Aorta (tissue), 5 donors: ENCODE data around the gene MIDN. TPM values are rescaled to one million over a fixed set of nuclear protein-coding genes. Genes with fewer than 3 reads are reported as not detected.

Experiments
- ATAC-seq: fragments of 200-7000 bp; cut with Tn5 transposase; one replicate; pipeline ENCODE4 v1.9.1; 2022; ENCODE audit warnings: moderate library complexity; ENCODE audit not compliant: low FRiP score
- DNase-seq, 2 donors: peaks; one replicate each; pipeline ENCODE4 v3.0.0-alpha.2; 2020
- H3K27ac ChIP-seq, 2 donors: one replicate each; pipeline ENCODE4 v1.5.1; 2013; ENCODE audit warnings: low read length in 2 of 2, mild to moderate bottlenecking in 2 of 2, moderate library complexity in 2 of 2, control low read depth in 1 of 2, inconsistent platforms in 1 of 2, low read depth in 1 of 2
- H3K27me3 ChIP-seq, 2 donors: one replicate each; pipeline ENCODE4 v1.6.1; 2013; ENCODE audit warnings: control low read depth in 1 of 2, low read length in 1 of 2, mild to moderate bottlenecking in 1 of 2, moderate library complexity in 1 of 2; ENCODE audit not compliant: insufficient read depth in 2 of 2, control insufficient read depth in 1 of 2
- H3K36me3 ChIP-seq, 2 donors: one replicate each; pipeline ENCODE4 v1.6.1; 2013; ENCODE audit warnings: control low read depth in 1 of 2, low read length in 1 of 2, mild to moderate bottlenecking in 1 of 2; ENCODE audit not compliant: insufficient read depth in 2 of 2, control insufficient read depth in 1 of 2
- H3K4me1 ChIP-seq, 2 donors: one replicate each; pipeline ENCODE4 v1.6.1; 2013; ENCODE audit warnings: low read length in 2 of 2, control low read depth in 1 of 2, mild to moderate bottlenecking in 1 of 2, moderate library complexity in 1 of 2; ENCODE audit not compliant: insufficient read depth in 2 of 2, control insufficient read depth in 1 of 2
- H3K4me3 ChIP-seq, 2 donors: one replicate each; pipeline ENCODE4 v1.5.1; 2013; ENCODE audit warnings: low read length in 2 of 2, control low read depth in 1 of 2, mild to moderate bottlenecking in 1 of 2
- H3K9me3 ChIP-seq: one replicate; pipeline ENCODE4 v1.6.1; 2013; ENCODE audit warnings: mild to moderate bottlenecking, low read length; ENCODE audit not compliant: control insufficient read depth
- WGBS, 2 donors: extraction: QIAGEN DNeasy Blood & Tissue Kit; methylation state at CpG; one replicate each; pipeline ENCODE4 v1.1.7; 2013; 5-methylcytosine and 5-hydroxymethylcytosine counted together
- intact Hi-C, 2 donors: fragments of 100-400 bp; cut with DNase I; formaldehyde crosslinking; loops; one replicate each; pipeline versions ENCODE4 v1.14.2 to v1.15.0; 2022
- polyA plus RNA-seq, 2 donors: library from polyadenylated mRNA; stranded (reverse); fragments of 200-250 nt; gene quantifications; one replicate each; pipeline ENCODE4 v1.2.3, GENCODE V29; 2013
- total RNA-seq, 2 donors: library from RNA; stranded (reverse); fragmentation: NEBNext Ultra II Directional; extraction: Animal tissue kit (Norgen Biotek cat#: 25700); gene quantifications; one replicate each; pipeline ENCODE4 v1.2.1, GENCODE V29; 2021
- donor health status: healthy with polysubstance abuse.
- donor health status: Bipolar disorder and iron deficiency.
- donor health status: DM: no; HTN: no; CAD: no.
- donor health status: DM: no; HTN: no; CAD: no.
- donor health status: DM: yes; HTN: yes; CAD: no.

The MIDN gene
- total and polyA plus RNA-seq, 4 donors, result 11.8 to 121 (median 69.7) TPM

- no peaks in the 10 kb centered on the region for H3K4me1 ChIP-seq
- DNase-seq (no peak), ATAC-seq (no peak)
- peaks cover 6 to 9% of the 10 kb centered on the region in 2 donors for H3K36me3 ChIP-seq
- 31 to 40% methylated on average over 16 to 23 of the region's 23 CpGs for WGBS, 2 donors
- peak overlapping the region; percentile 76 to 97 for H3K27ac ChIP-seq
- intact Hi-C loops, result no loop called here
- H3K9me3 ChIP-seq, result no peaks in the 10 kb centered on the region
- H3K27me3 ChIP-seq, result no peaks in the 10 kb centered on the region
- no peak overlapping the region for H3K4me3 ChIP-seq
These were observed 5.2 kb downstream of the MIDN start for GRCh38 chr19:1253514-1254080.

GRCh38 chr19:1254081-1254527 lies 5.7 kb downstream of the MIDN start:
- ATAC-seq (no peak), DNase-seq (peak in 1 of 2 donors; percentile 67)
- Histone ChIP-seq H3K4me1 (no peaks in the 10 kb centered on the region), H3K27ac (peak overlapping the region; percentile 76 to 97), H3K36me3 (peaks cover 6 to 9% of the 10 kb centered on the region in 2 donors), H3K27me3 (no peaks in the 10 kb centered on the region), H3K4me3 (no peak overlapping the region), H3K9me3 (no peaks in the 10 kb centered on the region)
- intact Hi-C loops, result no loop called here
- WGBS, 2 donors, result 83 to 87% methylated on average over 29 to 37 of the region's 37 CpGs

- intact Hi-C loops, result no loop called here
- Histone ChIP-seq H3K4me3 (no peak overlapping the region), H3K36me3 (peaks cover 6 to 9% of the 10 kb centered on the region in 2 donors), H3K27me3 (no peaks in the 10 kb centered on the region), H3K9me3 (no peaks in the 10 kb centered on the region), H3K4me1 (no peaks in the 10 kb centered on the region), H3K27ac (peak overlapping the region; percentile 12 to 97)
- 81 to 84% methylated on average over 20 of the region's 20 CpGs for WGBS, 2 donors
- DNase-seq (no peak), ATAC-seq (no peak)
These were observed 6.3 kb downstream of the MIDN start for GRCh38 chr19:1254530-1255185.

- no peak overlapping the region for H3K4me3 ChIP-seq
- intact Hi-C loops, result no loop called here
- DNase-seq (no peak), ATAC-seq (no peak)
- H3K27ac ChIP-seq, result peak overlapping the region in 1 of 2 donors; percentile 11
- peaks cover 6 to 9% of the 10 kb centered on the region in 2 donors for H3K36me3 ChIP-seq
- WGBS, 2 donors, result 84 to 85% methylated on average over 52 of the region's 52 CpGs
- no peaks in the 10 kb centered on the region for H3K27me3 ChIP-seq
- H3K4me1 ChIP-seq, result peaks cover 0 to 1% of the 10 kb centered on the region in 2 donors
- no peaks in the 10 kb centered on the region for H3K9me3 ChIP-seq
These were observed 7.1 kb downstream of the MIDN start for GRCh38 chr19:1255186-1256161.

GRCh38 chr19:1256646-1257474 lies 8.5 kb downstream of the MIDN start:
- Histone ChIP-seq H3K36me3 (peaks cover 6 to 9% of the 10 kb centered on the region in 2 donors), H3K27ac (no peak overlapping the region), H3K4me1 (peaks cover 0 to 2% of the 10 kb centered on the region in 2 donors)

GRCh38 chr19:1257475-1258162 lies 9.2 kb downstream of the MIDN start:
- Histone ChIP-seq H3K27me3 (no peaks in the 10 kb centered on the region), H3K27ac (no peak overlapping the region), H3K9me3 (no peaks in the 10 kb centered on the region), H3K36me3 (peaks cover 6 to 9% of the 10 kb centered on the region in 2 donors), H3K4me3 (no peak overlapping the region), H3K4me1 (peaks cover 0 to 2% of the 10 kb centered on the region in 2 donors)
- DNase-seq (no peak), ATAC-seq (no peak)
- intact Hi-C loops, result no loop called here
- 67 to 71% methylated on average over 23 of the region's 23 CpGs for WGBS, 2 donors

More at GRCh38 chr19:1256646-1257474, 8.5 kb downstream of the MIDN start:
- ATAC-seq (no peak), DNase-seq (no peak)
- intact Hi-C loops, result no loop called here
- WGBS, 2 donors, result 87 to 88% methylated on average over 46 of the region's 46 CpGs
- Histone ChIP-seq H3K27me3 (no peaks in the 10 kb centered on the region), H3K4me3 (no peak overlapping the region), H3K9me3 (no peaks in the 10 kb centered on the region)

GRCh38 chr19:1258163-1258492 lies 9.7 kb downstream of the MIDN start:
- ATAC-seq, result no peak
- intact Hi-C loops, result no loop called here
- no peak overlapping the region for H3K27ac ChIP-seq
- H3K36me3 ChIP-seq, result peaks cover 6 to 9% of the 10 kb centered on the region in 2 donors
- H3K4me1 ChIP-seq, result peaks cover 0 to 2% of the 10 kb centered on the region in 2 donors
- no peak for DNase-seq
- no peaks in the 10 kb centered on the region for H3K27me3 ChIP-seq
- H3K9me3 ChIP-seq, result no peaks in the 10 kb centered on the region
- 76 to 78% methylated on average over 8 of the region's 8 CpGs for WGBS, 2 donors
- H3K4me3 ChIP-seq, result no peak overlapping the region
